SK-N-SH (cell line): ENCODE measurements around the gene ADGRL3. TPM values are rescaled to one million over a fixed set of nuclear protein-coding genes. Genes with fewer than 3 reads are reported as not detected.

Experiments used
- CTCF ChIA-PET: fragments of 300-600, 350-600 bp; formaldehyde crosslinking; extraction: SDS; loops from one replicate; lab custom pipeline; 2021; lab: Yijun Ruan, JAX
- POLR2A ChIA-PET: fragments of 350-600 bp; sonication (Branson Sonifier 250); formaldehyde crosslinking; extraction: SDS; loops from one replicate; lab custom pipeline; 2020; ENCODE audit warnings: antibody characterized with exemption, inconsistent platforms; lab: Yijun Ruan, JAX
- DNase-seq: peaks from one replicate; pipeline ENCODE4 v3.0.0; 2012
- H2AFZ ChIP-seq: fragments of 200-600 bp; sonication (generic); 2 replicates; pipeline ENCODE4 v1.8.1; 2016; ENCODE audit warnings: antibody characterized with exemption, mild to moderate bottlenecking, low read depth
- H3F3A ChIP-seq: fragments of 200-600 bp; sonication (generic); replicated peaks from 2 replicates; pipeline ENCODE3; 2016; ENCODE audit warnings: antibody characterized with exemption, mild to moderate bottlenecking; ENCODE audit not compliant: insufficient read depth
- H3K27ac ChIP-seq, 2 experiments: fragments of 200-500 bp in 1 of 2; fragments of 200-600 bp in 1 of 2; sonication (Bioruptor generic) in 1 of 2; sonication (generic), shearing (Covaris generic) in 1 of 2; 2 replicates each; pipeline versions ENCODE4 v1.5.1 to v1.6.1; 2014 to 2016; ENCODE audit warnings: low read depth in 2 of 2, inconsistent platforms in 1 of 2, low read length in 1 of 2, mild to moderate bottlenecking in 1 of 2, mixed read lengths in 1 of 2
- H3K27me3 ChIP-seq: fragments of 200-600 bp; sonication (generic), shearing (Covaris generic); 2 replicates; pipeline ENCODE4 v1.6.1; 2016; ENCODE audit warnings: mixed run types; ENCODE audit not compliant: insufficient read depth
- H3K36me3 ChIP-seq, 2 experiments: fragments of 200-500 bp in 1 of 2; fragments of 200-600 bp in 1 of 2; sonication (Bioruptor generic) in 1 of 2; sonication (generic) in 1 of 2; replicated peaks in 1 of 2; 2 replicates each; pipeline versions ENCODE3 to v1.5.1; 2014 to 2016; ENCODE audit warnings: low read length in 1 of 2, mild to moderate bottlenecking in 1 of 2; ENCODE audit not compliant: insufficient read depth in 2 of 2, control insufficient read depth in 1 of 2
- H3K4me1 ChIP-seq, 2 experiments: fragments of 200-500 bp in 1 of 2; fragments of 200-600 bp in 1 of 2; sonication (Bioruptor generic) in 1 of 2; sonication (generic), shearing (Covaris generic) in 1 of 2; 2 replicates each; pipeline versions ENCODE4 v1.5.1 to v1.6.1; 2014 to 2016; ENCODE audit warnings: low read depth in 1 of 2, low read length in 1 of 2, mixed run types in 1 of 2; ENCODE audit not compliant: insufficient read depth in 2 of 2, control insufficient read depth in 1 of 2
- H3K4me2 ChIP-seq: fragments of 200-600 bp; sonication (generic), shearing (Covaris generic); 2 replicates; pipeline ENCODE4 v1.6.1; 2017; ENCODE audit warnings: mixed run types
- H3K4me3 ChIP-seq, 2 experiments: fragments of 200-500 bp in 1 of 2; fragments of 200-600 bp in 1 of 2; sonication (Bioruptor generic) in 1 of 2; sonication (generic), shearing (Covaris generic) in 1 of 2; 2 replicates each; pipeline versions ENCODE4 v1.5.1 to v1.8.1; 2014 to 2016; ENCODE audit warnings: low read depth in 2 of 2, inconsistent platforms in 1 of 2, low read length in 1 of 2, mild to moderate bottlenecking in 1 of 2, mixed read lengths in 1 of 2, moderate library complexity in 1 of 2
- H3K79me2 ChIP-seq: fragments of 200-600 bp; sonication (generic); 2 replicates; pipeline ENCODE4 v1.8.1; 2017; ENCODE audit warnings: mild to moderate bottlenecking; ENCODE audit not compliant: insufficient read depth
- H3K9ac ChIP-seq: fragments of 200-600 bp; sonication (generic); 2 replicates; pipeline ENCODE4 v1.6.1; 2017; ENCODE audit warnings: mixed run types
- H3K9me2 ChIP-seq: fragments of 200-600 bp; sonication (generic); 2 replicates; pipeline ENCODE4 v1.6.1; 2017; ENCODE audit warnings: mixed run types
- H3K9me3 ChIP-seq: fragments of 200-600 bp; sonication (generic); 2 replicates; pipeline ENCODE4 v1.6.1; 2017; ENCODE audit warnings: mixed run types, mild to moderate bottlenecking, moderate library complexity
- H4K20me1 ChIP-seq: fragments of 200-600 bp; sonication (generic); 2 replicates; pipeline ENCODE4 v1.6.1; 2017; ENCODE audit warnings: mild to moderate bottlenecking, mixed run types; ENCODE audit not compliant: insufficient read depth
- EP300 ChIP-seq, 2 experiments: IDR thresholded peaks; 2 replicates each; pipeline versions ENCODE4 v1.4.0 to v1.6.1; 2012; ENCODE audit warnings: borderline replicate concordance in 1 of 2, low read depth in 1 of 2, low read length in 1 of 2
- FOSL2 ChIP-seq: IDR thresholded peaks from 2 replicates; pipeline ENCODE4 v1.4.0; 2012; ENCODE audit warnings: low read depth, mild to moderate bottlenecking, moderate library complexity, borderline replicate concordance
- FOXJ3 ChIP-seq: sonication (generic); formaldehyde crosslinking; IDR thresholded peaks from 2 replicates; pipeline ENCODE4 v1.5.1; 2020; ENCODE audit warnings: mild to moderate bottlenecking, missing genetic modification reagents
- FOXM1 ChIP-seq: IDR thresholded peaks from 2 replicates; pipeline ENCODE4 v1.4.0; 2012; ENCODE audit warnings: low read depth, mild to moderate bottlenecking
- JUND ChIP-seq: IDR thresholded peaks from 2 replicates; pipeline ENCODE4 v1.4.0; 2012
- MEF2A ChIP-seq: IDR thresholded peaks from 2 replicates; pipeline ENCODE4 v1.4.0; 2012; ENCODE audit warnings: low read depth, borderline replicate concordance
- MXI1 ChIP-seq: IDR thresholded peaks from 2 replicates; pipeline ENCODE4 v1.6.1; 2012; ENCODE audit warnings: mild to moderate bottlenecking, low read depth, low read length, improper control_type of control experiment
- NFIC ChIP-seq: IDR thresholded peaks from 2 replicates; pipeline ENCODE4 v1.4.0; 2012; ENCODE audit warnings: borderline replicate concordance
- NRF1 ChIP-seq: IDR thresholded peaks from 2 replicates; pipeline ENCODE4 v1.6.1; 2012; ENCODE audit warnings: low read depth, mild to moderate bottlenecking, low read length
- RAD21 ChIP-seq: IDR thresholded peaks from 2 replicates; pipeline ENCODE4 v1.6.1; 2012; ENCODE audit warnings: mild to moderate bottlenecking, low read length
- RFX5 ChIP-seq: IDR thresholded peaks from 2 replicates; pipeline ENCODE4 v1.6.1; 2012; ENCODE audit warnings: mild to moderate bottlenecking, improper control_type of control experiment, low read length
- RXRA ChIP-seq: IDR thresholded peaks from 2 replicates; pipeline ENCODE4 v1.4.0; 2012; ENCODE audit warnings: low read depth, mild to moderate bottlenecking, borderline replicate concordance
- TAF1 ChIP-seq: IDR thresholded peaks from 2 replicates; pipeline ENCODE4 v1.6.1; 2012; ENCODE audit warnings: low read depth, mild to moderate bottlenecking, low read length, moderate library complexity, borderline replicate concordance
- TEAD4 ChIP-seq: IDR thresholded peaks from 2 replicates; pipeline ENCODE4 v1.4.0; 2012; ENCODE audit warnings: mild to moderate bottlenecking, borderline replicate concordance; ENCODE audit not compliant: insufficient read depth
- WGBS: methylation state at CpG from one replicate; pipeline ENCODE4 v1.1.6; 2017; ENCODE audit warnings: low lambda C conversion rate; 5-methylcytosine and 5-hydroxymethylcytosine counted together
- polyA plus RNA-seq, 3 experiments: library from polyadenylated mRNA; depleted of rRNA; stranded (reverse); fragments of >200 nt; gene quantifications; 2 replicates each; pipeline ENCODE4 v1.2.3, GENCODE V29; 2012
- TF ChIP-seq, protein P1 (sequence below): IDR thresholded peaks from 2 replicates; pipeline ENCODE4 v1.6.1; 2012; ENCODE audit warnings: mild to moderate bottlenecking, low read depth, low read length, moderate library complexity
- TF ChIP-seq, protein P2 (sequence below): fragments of 150-350 bp; IDR thresholded peaks from 2 replicates; pipeline ENCODE4 v1.6.1; 2016; ENCODE audit warnings: mild to moderate bottlenecking, low read depth, low read length
- TF ChIP-seq, protein P3 (sequence below): IDR thresholded peaks from 2 replicates; pipeline ENCODE4 v1.4.0; 2012; ENCODE audit warnings: low read depth, borderline replicate concordance
- TF ChIP-seq, protein P4 (sequence below): fragments of 150-350 bp; IDR thresholded peaks from 2 replicates; pipeline ENCODE4 v1.6.1; 2017; ENCODE audit warnings: antibody characterized with exemption, low read length, low read depth, borderline replicate concordance

ADGRL3 gene
- polyA plus RNA-seq, 1 of the 3 experiments (the other 2 are of a cell fraction), result 0.03 TPM

DNA sequence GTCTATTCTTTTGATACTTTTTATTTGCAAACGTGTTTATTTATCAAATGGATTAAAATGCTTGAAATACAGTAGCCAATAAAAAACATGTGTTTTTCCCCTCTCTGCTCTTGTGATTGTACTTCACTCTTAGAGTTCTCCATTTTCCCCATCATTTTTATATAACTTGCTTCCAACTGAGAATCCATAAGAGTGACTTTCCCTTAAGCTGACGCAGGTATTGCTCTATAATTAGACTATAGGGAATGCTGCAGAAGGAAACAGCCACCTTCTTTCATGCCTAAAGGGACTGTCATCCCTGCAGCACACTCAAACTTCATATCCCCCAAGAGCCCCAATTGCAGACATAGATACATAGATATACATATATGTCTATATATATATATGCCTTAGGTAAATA, 456.9 kb downstream of the ADGRL3 start:
- no peaks in the 10 kb centered on the region for H3K36me3 ChIP-seq
- no peak overlapping the region for H3K27ac ChIP-seq
- no peaks in the 10 kb centered on the region for H3K9me3 ChIP-seq
- H2AFZ ChIP-seq, result no peak overlapping the region
- ChIA-PET POLR2A (no interaction called here), CTCF (no interaction called here)
- no peaks in the 10 kb centered on the region for H4K20me1 ChIP-seq
- no peaks in the 10 kb centered on the region for H3K9me2 ChIP-seq
- 39% methylated on average over 2 of the region's 2 CpGs for WGBS
- no peaks in the 10 kb centered on the region for H3K27me3 ChIP-seq
- no peak overlapping the region for H3K4me3 ChIP-seq
- no peaks in the 10 kb centered on the region for H3F3A ChIP-seq
- no peaks in the 10 kb centered on the region for H3K4me1 ChIP-seq
- H3K79me2 ChIP-seq, result no peaks in the 10 kb centered on the region
- TF ChIP-seq TEAD4 (no peak), TAF1 (no peak), MXI1 (no peak), FOXJ3 (no peak), FOSL2 (no peak), NRF1 (no peak), RXRA (no peak), EP300 (IDR thresholded peaks at IDR 0.05; ENCODE audit: borderline replicate concordance in 1 of 2, low read depth in 1 of 2, low read length in 1 of 2) (no peak), MEF2A (no peak), RFX5 (no peak), RAD21 (no peak), JUND (no peak), NFIC (no peak), FOXM1 (no peak)
- TF ChIP-seq, protein P1, sequence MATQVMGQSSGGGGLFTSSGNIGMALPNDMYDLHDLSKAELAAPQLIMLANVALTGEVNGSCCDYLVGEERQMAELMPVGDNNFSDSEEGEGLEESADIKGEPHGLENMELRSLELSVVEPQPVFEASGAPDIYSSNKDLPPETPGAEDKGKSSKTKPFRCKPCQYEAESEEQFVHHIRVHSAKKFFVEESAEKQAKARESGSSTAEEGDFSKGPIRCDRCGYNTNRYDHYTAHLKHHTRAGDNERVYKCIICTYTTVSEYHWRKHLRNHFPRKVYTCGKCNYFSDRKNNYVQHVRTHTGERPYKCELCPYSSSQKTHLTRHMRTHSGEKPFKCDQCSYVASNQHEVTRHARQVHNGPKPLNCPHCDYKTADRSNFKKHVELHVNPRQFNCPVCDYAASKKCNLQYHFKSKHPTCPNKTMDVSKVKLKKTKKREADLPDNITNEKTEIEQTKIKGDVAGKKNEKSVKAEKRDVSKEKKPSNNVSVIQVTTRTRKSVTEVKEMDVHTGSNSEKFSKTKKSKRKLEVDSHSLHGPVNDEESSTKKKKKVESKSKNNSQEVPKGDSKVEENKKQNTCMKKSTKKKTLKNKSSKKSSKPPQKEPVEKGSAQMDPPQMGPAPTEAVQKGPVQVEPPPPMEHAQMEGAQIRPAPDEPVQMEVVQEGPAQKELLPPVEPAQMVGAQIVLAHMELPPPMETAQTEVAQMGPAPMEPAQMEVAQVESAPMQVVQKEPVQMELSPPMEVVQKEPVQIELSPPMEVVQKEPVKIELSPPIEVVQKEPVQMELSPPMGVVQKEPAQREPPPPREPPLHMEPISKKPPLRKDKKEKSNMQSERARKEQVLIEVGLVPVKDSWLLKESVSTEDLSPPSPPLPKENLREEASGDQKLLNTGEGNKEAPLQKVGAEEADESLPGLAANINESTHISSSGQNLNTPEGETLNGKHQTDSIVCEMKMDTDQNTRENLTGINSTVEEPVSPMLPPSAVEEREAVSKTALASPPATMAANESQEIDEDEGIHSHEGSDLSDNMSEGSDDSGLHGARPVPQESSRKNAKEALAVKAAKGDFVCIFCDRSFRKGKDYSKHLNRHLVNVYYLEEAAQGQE, result no peak
- TF ChIP-seq, protein P2, sequence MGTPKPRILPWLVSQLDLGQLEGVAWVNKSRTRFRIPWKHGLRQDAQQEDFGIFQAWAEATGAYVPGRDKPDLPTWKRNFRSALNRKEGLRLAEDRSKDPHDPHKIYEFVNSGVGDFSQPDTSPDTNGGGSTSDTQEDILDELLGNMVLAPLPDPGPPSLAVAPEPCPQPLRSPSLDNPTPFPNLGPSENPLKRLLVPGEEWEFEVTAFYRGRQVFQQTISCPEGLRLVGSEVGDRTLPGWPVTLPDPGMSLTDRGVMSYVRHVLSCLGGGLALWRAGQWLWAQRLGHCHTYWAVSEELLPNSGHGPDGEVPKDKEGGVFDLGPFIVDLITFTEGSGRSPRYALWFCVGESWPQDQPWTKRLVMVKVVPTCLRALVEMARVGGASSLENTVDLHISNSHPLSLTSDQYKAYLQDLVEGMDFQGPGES, result no peak
- TF ChIP-seq, protein P3, sequence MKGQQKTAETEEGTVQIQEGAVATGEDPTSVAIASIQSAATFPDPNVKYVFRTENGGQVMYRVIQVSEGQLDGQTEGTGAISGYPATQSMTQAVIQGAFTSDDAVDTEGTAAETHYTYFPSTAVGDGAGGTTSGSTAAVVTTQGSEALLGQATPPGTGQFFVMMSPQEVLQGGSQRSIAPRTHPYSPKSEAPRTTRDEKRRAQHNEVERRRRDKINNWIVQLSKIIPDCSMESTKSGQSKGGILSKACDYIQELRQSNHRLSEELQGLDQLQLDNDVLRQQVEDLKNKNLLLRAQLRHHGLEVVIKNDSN, result no peak
- TF ChIP-seq, protein P4, sequence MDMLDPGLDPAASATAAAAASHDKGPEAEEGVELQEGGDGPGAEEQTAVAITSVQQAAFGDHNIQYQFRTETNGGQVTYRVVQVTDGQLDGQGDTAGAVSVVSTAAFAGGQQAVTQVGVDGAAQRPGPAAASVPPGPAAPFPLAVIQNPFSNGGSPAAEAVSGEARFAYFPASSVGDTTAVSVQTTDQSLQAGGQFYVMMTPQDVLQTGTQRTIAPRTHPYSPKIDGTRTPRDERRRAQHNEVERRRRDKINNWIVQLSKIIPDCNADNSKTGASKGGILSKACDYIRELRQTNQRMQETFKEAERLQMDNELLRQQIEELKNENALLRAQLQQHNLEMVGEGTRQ, result no peak
- no peak overlapping the region for H3K9ac ChIP-seq
- H3K4me2 ChIP-seq, result no peak overlapping the region
- DNase-seq, result no peak
